GM19397 (cell line): Measurements from ENCODE around the gene OR10X1.

Source experiments
- ATAC-seq: cut with Tn5 transposase; IDR thresholded peaks from one replicate; pipeline ENCODE4 v1.9.1; 2021; ENCODE audit warnings: mild to moderate bottlenecking, moderate library complexity; ENCODE audit not compliant: unreplicated experiment

The OR10X1 gene

GRCh38 chr1:158579733-158580132 is at the start of gene OR10X1:
Gene OR10X1 (minus strand): TSS chr1:158579899. CDS start chr1:158579899, 0 bp downstream.
- no peak for ATAC-seq

GRCh38 chr1:158613764-158614163 is 34.1 kb upstream of the OR10X1 start:
- ATAC-seq, result no peak

- no peak for ATAC-seq
These were observed 32.2 kb upstream of the OR10X1 start for GRCh38 chr1:158611916-158612315.

GRCh38 chr1:158607296-158607695 is 27.6 kb upstream of the OR10X1 start:
- ATAC-seq, result no peak

GRCh38 chr1:158604968-158605367 is 25.3 kb upstream of the OR10X1 start, which contains the start of gene OR10Z1:
Gene OR10Z1 (plus strand): TSS chr1:158605268. CDS start chr1:158606439, 1,171 bp downstream.
- ATAC-seq, result no peak

DNA sequence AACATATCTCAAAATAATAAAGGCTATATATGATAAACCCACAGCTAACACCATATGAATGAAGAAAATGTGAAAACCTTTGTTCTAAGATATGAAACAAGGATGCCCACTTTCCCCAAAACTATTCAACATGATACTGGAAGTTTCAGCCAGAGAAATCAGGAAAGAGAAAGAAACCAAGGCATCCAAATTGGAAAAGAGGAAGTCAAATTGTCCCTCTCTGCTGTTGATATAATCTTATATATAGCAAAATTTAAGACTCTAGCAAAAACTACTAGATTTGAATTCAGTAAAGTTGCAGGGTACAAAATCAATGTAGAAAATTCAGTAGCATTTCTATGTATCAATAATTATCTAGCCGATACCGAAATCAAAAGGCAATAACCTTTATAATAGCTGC is 21.0 kb upstream of the OR10X1 start:
- no peak for ATAC-seq

- no peak for ATAC-seq
These were observed 7.2 kb upstream of the OR10X1 start for GRCh38 chr1:158586942-158587341.

- no peak for ATAC-seq
These were observed 4.3 kb upstream of the OR10X1 start for GRCh38 chr1:158583962-158584361.

DNA sequence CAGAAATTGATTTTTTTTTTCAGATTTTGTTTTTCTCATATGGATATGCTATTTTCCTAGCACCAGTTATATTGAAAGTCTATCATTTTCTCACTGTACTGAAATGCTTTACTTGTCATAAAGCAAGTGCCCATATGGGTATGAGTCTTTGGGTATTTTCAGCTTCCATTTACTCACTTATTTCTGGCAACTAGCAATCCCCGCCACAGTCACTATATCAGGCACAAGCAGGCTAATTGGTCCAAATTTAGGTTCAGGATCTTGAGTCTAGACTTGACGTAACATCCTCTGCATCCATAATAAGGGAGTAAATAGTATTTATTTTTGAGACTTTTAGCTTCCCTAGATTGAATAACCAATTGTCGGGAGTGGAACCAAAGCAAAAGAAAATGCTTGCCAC is 2.1 kb downstream of the OR10X1 start:
- no peak for ATAC-seq

DNA sequence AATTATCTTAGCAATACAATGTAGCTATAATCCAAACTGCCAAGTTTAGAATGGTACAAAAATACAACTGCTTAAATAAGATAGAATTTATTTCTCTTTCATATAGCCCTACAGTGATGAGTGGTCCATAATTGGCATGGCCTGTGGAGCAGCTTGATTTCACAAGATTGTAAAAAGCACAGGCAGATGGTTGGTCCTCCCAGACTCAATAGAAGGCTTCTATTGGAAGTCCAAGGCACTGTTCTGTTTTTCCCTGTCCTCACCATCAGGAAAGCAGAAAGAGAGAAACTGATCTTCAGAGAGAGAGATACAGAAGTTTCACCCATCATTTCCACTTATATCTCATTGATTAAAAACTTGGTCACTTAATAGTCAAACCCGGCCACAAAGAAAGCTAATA is 7.5 kb downstream of the OR10X1 start:
- ATAC-seq, result no peak

- no peak for ATAC-seq
These were observed 9.2 kb downstream of the OR10X1 start, which contains the start of gene OR6P1 for GRCh38 chr1:158570480-158570879. Gene OR6P1 (minus strand): TSS chr1:158570580. CDS start chr1:158563604, 6,976 bp downstream.

GRCh38 chr1:158564608-158565007 is 15.1 kb downstream of the OR10X1 start:
- no peak for ATAC-seq

GRCh38 chr1:158563853-158564252 is 15.8 kb downstream of the OR10X1 start:
- ATAC-seq, result no peak

DNA sequence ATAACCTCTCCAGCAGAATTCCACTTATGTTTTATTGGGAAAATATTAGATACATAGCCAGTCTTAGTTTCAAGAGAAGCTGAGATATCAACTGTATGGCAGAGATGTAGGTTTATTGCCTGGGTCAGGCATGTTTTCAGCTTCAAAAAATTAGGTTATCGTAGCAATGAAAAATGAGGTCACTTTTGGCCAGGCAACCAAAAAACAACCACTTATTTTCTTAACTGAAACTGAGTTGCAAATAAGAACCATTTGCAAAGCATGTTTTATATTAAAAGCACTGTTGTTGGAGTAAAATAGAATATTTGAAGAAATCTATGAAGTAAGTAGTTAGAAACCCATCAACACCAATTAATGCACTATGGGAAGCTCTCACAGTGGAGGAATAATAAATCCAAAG is 20.0 kb downstream of the OR10X1 start:
- no peak for ATAC-seq

DNA sequence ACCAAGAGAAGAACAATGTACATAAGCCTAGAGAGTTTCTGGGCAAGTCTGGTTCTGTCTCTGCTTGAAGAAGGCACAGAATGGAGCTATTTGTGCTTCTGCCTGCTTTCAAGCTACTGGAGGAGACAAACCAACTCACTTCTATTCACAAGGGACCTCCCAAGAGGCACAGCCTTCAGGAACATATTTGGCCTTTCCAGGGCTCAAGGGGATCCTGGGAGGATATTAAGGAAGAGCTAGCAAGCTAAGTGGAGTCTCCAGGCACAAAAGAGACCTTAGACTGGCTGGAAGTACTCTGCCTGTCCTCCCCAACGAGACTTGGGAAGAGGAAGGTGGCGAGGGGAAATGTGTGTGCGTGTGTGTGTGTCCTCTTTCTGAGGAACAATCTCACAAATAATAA is 25.3 kb downstream of the OR10X1 start, which contains the start of gene OR6Y1:
TSS of gene OR6Y1 (minus strand) at position 54 of the 400 bp plus-strand sequence. CDS start 6,300 bp downstream, outside the sequence.
- ATAC-seq, result no peak

- no peak for ATAC-seq
These were observed 27.4 kb downstream of the OR10X1 start for GRCh38 chr1:158552296-158552695.

GRCh38 chr1:158547533-158547932 is 32.2 kb downstream of the OR10X1 start:
- no peak for ATAC-seq

DNA sequence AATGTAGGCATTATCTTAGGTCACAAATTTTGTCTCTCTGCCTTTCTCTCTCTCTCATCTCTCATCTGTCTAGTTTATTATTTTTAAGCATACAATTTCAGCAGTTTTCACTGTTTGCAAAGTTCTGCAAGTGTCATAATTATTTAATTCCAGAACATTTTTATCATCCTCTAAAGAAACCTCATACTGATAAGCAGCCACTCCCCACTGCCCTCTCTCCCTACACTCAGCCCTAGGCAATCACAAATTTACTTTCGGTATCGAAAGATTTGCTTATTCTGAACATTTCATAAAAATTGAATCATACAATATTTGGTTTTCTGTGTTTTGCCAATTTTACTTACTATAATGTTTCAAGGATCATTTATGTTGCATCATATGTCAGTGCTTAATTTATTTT is 42.1 kb downstream of the OR10X1 start:
- no peak for ATAC-seq

DNA sequence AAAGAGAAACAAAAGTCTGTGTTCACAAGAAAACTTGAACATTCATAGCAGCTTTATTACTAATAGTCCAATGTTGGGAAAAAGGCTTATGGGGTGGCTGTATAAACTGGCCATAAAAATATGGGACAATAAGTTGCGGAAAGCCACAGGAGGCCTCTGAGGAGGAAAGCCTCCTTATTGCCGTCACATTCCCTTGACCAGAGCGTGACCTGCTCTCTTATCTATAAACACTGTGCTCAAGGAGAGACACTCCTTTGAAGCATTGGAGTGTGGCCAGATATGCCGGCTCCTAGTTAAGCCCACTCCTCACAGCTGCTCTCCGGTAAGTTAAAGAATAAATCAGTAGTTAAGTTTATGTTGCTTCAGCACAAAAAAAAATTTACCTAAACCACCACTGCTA is 45.2 kb downstream of the OR10X1 start:
- ATAC-seq, result no peak
